B cell (primary cell): ENCODE measurements around the gene EGFLAM.

Experiments used
- CTCF ChIP-seq: fragments of 200-600 bp; IDR thresholded peaks from one replicate; pipeline ENCODE4 v1.8.0; 2022; ENCODE audit warnings: antibody characterized with exemption, mild to moderate bottlenecking
- EZH2 ChIP-seq: IDR thresholded peaks from 2 replicates; pipeline ENCODE4 v1.6.1; 2012; ENCODE audit warnings: borderline replicate concordance, low read depth, mild to moderate bottlenecking, moderate library complexity, low read length; ENCODE audit not compliant: insufficient read depth, poor library complexity, severe bottlenecking

- no peak for TF ChIP-seq CTCF
- TF ChIP-seq EZH2, result no peak
These were observed 219.8 kb downstream of the EGFLAM start for GRCh38 chr5:38478166-38478565.
